GM19193 (cell line): ENCODE results near the gene FATE1.

Experiments
- POLR2A ChIP-seq: IDR thresholded peaks from 4 replicates; pipeline ENCODE4 v1.6.1; 2011; ENCODE audit not compliant: insufficient read depth, insufficient read length; ENCODE audit errors: extremely low read depth

Gene FATE1

GRCh38 chrX:151752847-151753246 lies 37.0 kb downstream of the FATE1 start:
- TF ChIP-seq POLR2A = no peak

GRCh38 chrX:151753313-151754046 lies 37.6 kb downstream of the FATE1 start:
- TF ChIP-seq POLR2A = no peak

GRCh38 chrX:151754047-151754429 lies 38.2 kb downstream of the FATE1 start:
- no peak for TF ChIP-seq POLR2A

- no peak for TF ChIP-seq POLR2A
Measured at GRCh38 chrX:151754641-151755215, 38.9 kb downstream of the FATE1 start.

- no peak for TF ChIP-seq POLR2A
Measured at GRCh38 chrX:151759041-151759708, 43.3 kb downstream of the FATE1 start.

GRCh38 chrX:151762802-151763201 lies 47.0 kb downstream of the FATE1 start:
- no peak for TF ChIP-seq POLR2A

- TF ChIP-seq POLR2A = no peak
Measured at GRCh38 chrX:151763711-151764110, 47.9 kb downstream of the FATE1 start.

- no peak for TF ChIP-seq POLR2A
Measured at GRCh38 chrX:151765026-151765425, 49.2 kb downstream of the FATE1 start.

- no peak for TF ChIP-seq POLR2A
Measured at GRCh38 chrX:151771726-151772125, 55.9 kb downstream of the FATE1 start.
